NB4 (cell line): ENCODE results near the gene ITGAX.

Experiments used
- DNase-seq: peaks from one replicate; pipeline ENCODE4 v3.0.0; 2010; ENCODE audit warnings: low read depth
- H3K4me3 ChIP-seq: one replicate; pipeline ENCODE4 v1.5.1; 2011; ENCODE audit warnings: mild to moderate bottlenecking, low read depth, low read length, moderate library complexity
- CTCF ChIP-seq: IDR thresholded peaks from one replicate; pipeline ENCODE4 v1.5.1; 2012; ENCODE audit warnings: low read depth, low read length
- MAX ChIP-seq: IDR thresholded peaks from 2 replicates; pipeline ENCODE4 v1.6.1; 2011; ENCODE audit warnings: low read depth, low read length
- MYC ChIP-seq: IDR thresholded peaks from 2 replicates; pipeline ENCODE4 v1.6.1; 2011; ENCODE audit warnings: low read depth, low read length
- POLR2A ChIP-seq: IDR thresholded peaks from 2 replicates; pipeline ENCODE4 v1.6.1; 2011; ENCODE audit warnings: mild to moderate bottlenecking; ENCODE audit not compliant: insufficient read length; ENCODE audit errors: extremely low read depth

ITGAX gene

GRCh38 chr16:31361201-31362110 is 6.5 kb downstream of the ITGAX start:
- no peak overlapping the region for H3K4me3 ChIP-seq
- DNase-seq, result no peak
- no peak for TF ChIP-seq CTCF
- no peak for TF ChIP-seq POLR2A

GRCh38 chr16:31362476-31363405 is 7.8 kb downstream of the ITGAX start:
- TF ChIP-seq POLR2A (no peak), CTCF (no peak), MAX (no peak), MYC (no peak)
- H3K4me3 ChIP-seq, result no peak overlapping the region
- DNase-seq, result no peak

- TF ChIP-seq POLR2A (no peak), MAX (no peak)
- H3K4me3 ChIP-seq, result no peak overlapping the region
- DNase-seq, result no peak
Observed at GRCh38 chr16:31363721-31364120, 8.7 kb downstream of the ITGAX start.

- DNase-seq, result no peak
- H3K4me3 ChIP-seq, result no peak overlapping the region
- TF ChIP-seq CTCF (no peak), MYC (no peak), MAX (no peak), POLR2A (no peak)
Observed at GRCh38 chr16:31364421-31364820, 9.4 kb downstream of the ITGAX start.

- peak; percentile 51 for DNase-seq
- no peak overlapping the region for H3K4me3 ChIP-seq
- TF ChIP-seq CTCF (no peak), MAX (no peak), POLR2A (no peak), MYC (no peak)
Observed at GRCh38 chr16:31365131-31365865, 10.3 kb downstream of the ITGAX start.
